CD8-positive, alpha-beta memory T cell (primary cell): ENCODE data around the gene ARSB. TPM values are rescaled to one million over a fixed set of nuclear protein-coding genes. Genes with fewer than 3 reads are reported as not detected.

Experiments used
- CTCF ChIA-PET: fragments of 350-600 bp; sonication (Branson Sonifier 250); formaldehyde crosslinking; loops from one replicate; lab custom pipeline; 2021; ENCODE audit warnings: antibody characterized with exemption; lab: Charles Lee
- POLR2A ChIA-PET: fragments of 350-600 bp; sonication (Branson Sonifier 250); formaldehyde crosslinking; loops from one replicate; lab custom pipeline; 2021; ENCODE audit warnings: antibody characterized with exemption; lab: Charles Lee
- DNase-seq, 5 donors: peaks; one replicate each; pipeline versions ENCODE4 v3.0.0 to v3.0.0-alpha.2; 2020 to 2022; ENCODE audit warnings: mixed read lengths in 1 of 5
- H3K27ac ChIP-seq: one replicate; pipeline ENCODE4 v1.7.0; 2013; ENCODE audit warnings: low read depth, mild to moderate bottlenecking, low read length, moderate library complexity
- H3K27me3 ChIP-seq: 2 replicates; pipeline ENCODE4 v1.7.0; 2013; ENCODE audit warnings: low read length, mild to moderate bottlenecking; ENCODE audit not compliant: insufficient read depth, poor library complexity, severe bottlenecking
- H3K36me3 ChIP-seq: 2 replicates; pipeline ENCODE4 v1.7.0; 2013; ENCODE audit warnings: mild to moderate bottlenecking, low read length, moderate library complexity; ENCODE audit not compliant: insufficient read depth
- H3K4me1 ChIP-seq: 2 replicates; pipeline ENCODE4 v1.7.0; 2013; ENCODE audit warnings: mild to moderate bottlenecking, low read length, moderate library complexity; ENCODE audit not compliant: insufficient read depth
- H3K4me3 ChIP-seq: 2 replicates; pipeline ENCODE4 v1.7.0; 2013; ENCODE audit warnings: mild to moderate bottlenecking, low read length
- H3K9me3 ChIP-seq: 2 replicates; pipeline ENCODE4 v1.7.0; 2013; ENCODE audit warnings: mild to moderate bottlenecking, low read length
- H3K27ac Mint-ChIP-seq, 8 donors: one replicate each; pipeline ENCODE4 v1.8.0; 2020 to 2021; ENCODE audit warnings: mixed read lengths in 8 of 8, mild to moderate bottlenecking in 6 of 8, inconsistent platforms in 3 of 8, moderate library complexity in 3 of 8
- H3K27me3 Mint-ChIP-seq, 2 donors: one replicate each; pipeline ENCODE4 v1.8.0; 2020 to 2021; ENCODE audit warnings: mixed read lengths in 2 of 2, mild to moderate bottlenecking in 1 of 2, moderate library complexity in 1 of 2
- H3K36me3 Mint-ChIP-seq, 3 donors: one replicate each; pipeline ENCODE4 v1.8.0; 2020 to 2021; ENCODE audit warnings: mixed read lengths in 3 of 3, inconsistent platforms in 1 of 3, mild to moderate bottlenecking in 1 of 3
- H3K4me1 Mint-ChIP-seq, 3 donors: one replicate each; pipeline ENCODE4 v1.8.0; 2020 to 2021; ENCODE audit warnings: mixed read lengths in 3 of 3, inconsistent platforms in 1 of 3, mild to moderate bottlenecking in 1 of 3
- H3K4me3 Mint-ChIP-seq, 7 donors: one replicate each; pipeline ENCODE4 v1.8.0; 2020 to 2021; ENCODE audit warnings: mixed read lengths in 7 of 7, mild to moderate bottlenecking in 6 of 7, moderate library complexity in 4 of 7, inconsistent platforms in 2 of 7
- H3K9me3 Mint-ChIP-seq, 5 donors: one replicate each; pipeline ENCODE4 v1.8.0; 2020 to 2022; ENCODE audit warnings: mixed read lengths in 5 of 5, mild to moderate bottlenecking in 3 of 5, moderate library complexity in 2 of 5, inconsistent platforms in 1 of 5
- polyA plus RNA-seq: library from polyadenylated mRNA; unstranded; fragments of 300-500 nt; fragmentation: Illumina TruSeq; gene quantifications from one replicate; pipeline ENCODE4 v1.2.3, GENCODE V29; 2021
- total RNA-seq, 2 experiments: library from RNA; stranded (reverse); gene quantifications; one replicate each; pipeline ENCODE4 v1.2.3, GENCODE V29; 2021

ARSB gene
- total and polyA plus RNA-seq, 3 experiments from 2014 or later, result 5.1 to 19.9 (median 19.6) TPM

DNA sequence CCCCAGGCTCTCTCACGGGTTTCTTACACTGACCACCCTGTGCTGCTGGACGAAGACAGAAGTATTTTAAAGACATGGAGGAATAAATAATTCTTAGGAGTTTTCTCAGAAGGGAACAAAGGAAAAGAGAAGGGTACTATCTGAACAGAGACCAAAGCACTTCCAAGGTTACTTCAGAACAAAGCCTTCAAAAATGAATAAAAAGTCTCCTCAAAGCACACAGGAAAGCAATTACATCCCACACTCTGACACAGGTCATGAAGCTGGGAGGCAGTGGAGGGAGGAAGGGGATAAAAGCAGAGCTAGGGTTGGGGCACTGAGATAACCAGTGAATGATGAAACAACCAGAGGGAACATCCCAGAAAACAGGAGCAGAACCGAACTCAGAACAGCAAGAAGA is 151.8 kb downstream of the ARSB start:
- Histone ChIP-seq H3K36me3 (no peaks in the 10 kb centered on the region), H3K9me3 (no peaks in the 10 kb centered on the region), H3K27ac (no peak overlapping the region), H3K27me3 (no peaks in the 10 kb centered on the region), H3K4me3 (no peak overlapping the region), H3K4me1 (no peaks in the 10 kb centered on the region)
- ChIA-PET POLR2A (no interaction called here), CTCF (no interaction called here)
- Mint-ChIP-seq H3K4me3 (no peak overlapping the region), H3K36me3 (peaks cover 10 to 22% (median 12%) of the 10 kb centered on the region in 3 donors), H3K4me1 (no peaks in the 10 kb centered on the region), H3K27ac (no peak overlapping the region), H3K27me3 (no peaks in the 10 kb centered on the region), H3K9me3 (no peaks in the 10 kb centered on the region)
- DNase-seq, result no peak

DNA sequence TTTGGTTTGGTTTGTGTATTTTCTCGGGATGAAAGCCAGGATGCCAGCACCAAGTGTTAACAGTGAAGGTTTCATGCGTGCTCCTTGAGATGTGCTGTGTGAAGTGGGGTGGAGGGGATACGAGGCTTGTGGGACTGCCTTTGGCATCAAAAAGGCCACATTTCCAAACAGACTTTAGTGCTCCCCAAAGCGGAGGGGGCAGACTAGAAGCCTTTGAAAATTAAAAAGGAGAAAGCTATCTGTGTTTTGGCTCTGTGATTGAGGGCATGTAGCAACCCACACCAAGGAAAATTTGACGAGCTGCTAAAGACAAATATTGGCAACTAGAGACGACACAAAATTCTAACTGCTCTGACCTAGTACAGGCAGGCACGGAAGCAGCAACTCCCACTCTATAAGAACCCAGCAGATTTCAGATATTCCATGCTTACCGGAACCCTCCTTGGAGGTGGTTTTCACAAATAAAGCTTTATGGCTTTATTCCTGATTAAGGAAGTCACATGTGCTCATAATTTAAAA is 154.5 kb downstream of the ARSB start:
- ChIA-PET CTCF (no interaction called here), POLR2A (no interaction called here)
- Mint-ChIP-seq H3K4me1 (peaks cover 0 to 1% (median 0%) of the 10 kb centered on the region in 3 donors), H3K27me3 (no peaks in the 10 kb centered on the region), H3K4me3 (no peak overlapping the region), H3K36me3 (peaks cover 2 to 10% (median 7%) of the 10 kb centered on the region in 3 donors), H3K27ac (no peak overlapping the region), H3K9me3 (no peaks in the 10 kb centered on the region)
- DNase-seq, result no peak
- H3K9me3 ChIP-seq, result no peaks in the 10 kb centered on the region
- H3K4me3 ChIP-seq, result no peak overlapping the region
- H3K27me3 ChIP-seq, result no peaks in the 10 kb centered on the region
- H3K36me3 ChIP-seq, result no peaks in the 10 kb centered on the region
- H3K4me1 ChIP-seq, result no peaks in the 10 kb centered on the region
- H3K27ac ChIP-seq, result no peak overlapping the region

DNA sequence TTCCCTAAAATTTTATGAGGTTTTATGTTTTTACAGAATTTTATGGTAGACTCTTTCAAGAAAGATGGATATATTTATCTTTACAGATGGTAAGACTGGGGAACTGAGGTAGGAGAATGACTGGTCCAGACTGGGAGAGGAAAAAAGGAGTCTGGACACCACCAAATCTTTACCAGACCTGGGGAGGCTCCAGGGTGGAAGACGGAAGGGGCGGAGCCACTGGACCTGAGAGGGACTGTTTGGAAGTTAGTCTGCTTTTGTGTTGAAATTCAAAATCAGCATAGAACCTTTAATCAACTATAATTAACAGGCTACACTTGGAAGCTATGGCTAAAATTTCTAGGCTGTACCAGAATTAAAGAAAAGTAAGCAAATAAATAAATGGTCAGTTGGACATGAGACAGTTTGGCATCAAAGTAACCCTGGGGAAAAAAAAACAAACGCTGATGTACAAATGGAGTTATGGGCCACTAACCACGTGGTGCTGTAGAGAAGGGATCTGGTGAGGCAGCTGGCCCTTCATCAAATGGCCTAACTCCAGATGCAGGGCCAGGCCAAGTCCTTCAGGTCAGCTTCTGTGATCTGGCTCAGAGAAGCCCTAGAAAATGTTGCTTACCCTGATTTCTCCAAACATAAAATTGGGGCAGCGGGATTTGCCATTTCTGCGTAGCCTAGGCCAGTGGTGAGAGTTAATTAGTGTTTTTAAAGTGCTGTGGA is 155.1 kb downstream of the ARSB start:
- Mint-ChIP-seq H3K4me1 (peaks cover 0 to 1% (median 0%) of the 10 kb centered on the region in 3 donors), H3K4me3 (no peak overlapping the region)

DNA sequence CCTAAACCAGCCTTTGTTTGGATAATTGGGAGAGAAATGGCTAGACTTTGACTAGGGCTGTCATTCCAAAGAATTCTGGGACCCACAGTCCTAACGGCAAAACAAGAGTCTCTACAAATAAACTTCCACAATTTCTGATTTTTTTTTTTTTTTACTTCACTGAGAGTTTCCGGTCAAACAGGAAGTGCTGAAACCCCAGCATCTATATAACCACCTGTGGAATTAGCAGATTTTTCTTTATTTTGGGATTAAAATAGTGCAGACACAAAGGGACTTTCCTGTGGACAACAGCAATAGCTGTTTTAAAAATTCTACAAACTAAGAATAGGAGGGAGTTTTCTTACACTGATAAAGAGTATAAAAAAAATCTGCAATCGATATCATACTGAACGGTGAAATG is 157.4 kb downstream of the ARSB start:
- H3K4me1 Mint-ChIP-seq, result peaks cover 0 to 1% (median 0%) of the 10 kb centered on the region in 3 donors
- ChIA-PET CTCF (no interaction called here), POLR2A (no interaction called here)
- Histone ChIP-seq H3K36me3 (no peaks in the 10 kb centered on the region), H3K9me3 (no peaks in the 10 kb centered on the region), H3K27ac (no peak overlapping the region), H3K27me3 (no peaks in the 10 kb centered on the region), H3K4me3 (no peak overlapping the region), H3K4me1 (no peaks in the 10 kb centered on the region)
- no peaks in the 10 kb centered on the region for H3K9me3 Mint-ChIP-seq
- no peak overlapping the region for H3K27ac Mint-ChIP-seq
- no peak for DNase-seq
- no peak overlapping the region for H3K4me3 Mint-ChIP-seq
- peaks cover 1 to 17% (median 6%) of the 10 kb centered on the region in 3 donors for H3K36me3 Mint-ChIP-seq
- H3K27me3 Mint-ChIP-seq, result no peaks in the 10 kb centered on the region

More for the DNA sequence above, 155.1 kb downstream of the ARSB start:
- Histone ChIP-seq H3K4me3 (no peak overlapping the region), H3K27me3 (no peaks in the 10 kb centered on the region), H3K9me3 (no peaks in the 10 kb centered on the region), H3K36me3 (no peaks in the 10 kb centered on the region), H3K4me1 (no peaks in the 10 kb centered on the region), H3K27ac (no peak overlapping the region)
- Mint-ChIP-seq H3K9me3 (no peaks in the 10 kb centered on the region), H3K27me3 (no peaks in the 10 kb centered on the region), H3K27ac (no peak overlapping the region), H3K36me3 (peaks cover 1 to 10% (median 2%) of the 10 kb centered on the region in 3 donors)
- ChIA-PET CTCF (no interaction called here), POLR2A (no interaction called here)
- no peak for DNase-seq

DNA sequence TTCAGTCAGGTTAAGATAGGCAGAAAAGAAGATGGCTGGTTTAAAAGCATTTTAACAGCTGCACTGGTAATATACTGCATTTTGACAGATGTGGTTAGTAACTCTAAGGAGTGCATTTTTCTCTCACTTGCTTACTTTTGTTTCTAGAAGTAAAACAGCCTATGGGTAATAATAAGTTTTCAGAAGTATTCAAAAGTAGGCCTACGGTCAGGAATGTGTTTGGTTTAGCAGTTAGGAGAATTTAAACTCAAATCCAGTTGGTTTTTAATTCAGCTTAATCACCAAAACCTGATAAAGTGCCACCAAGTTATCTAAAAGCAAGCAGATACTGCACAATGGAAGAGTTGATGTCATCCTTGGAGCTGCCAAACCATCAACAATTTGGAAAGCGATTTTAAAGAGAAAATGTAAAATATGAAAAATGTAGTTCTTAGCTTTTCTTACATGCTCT is 160.3 kb downstream of the ARSB start:
- H3K36me3 ChIP-seq, result no peaks in the 10 kb centered on the region
- POLR2A ChIA-PET, result no interaction called here
- no peak overlapping the region for H3K27ac ChIP-seq
- no peaks in the 10 kb centered on the region for H3K9me3 ChIP-seq
- H3K4me3 ChIP-seq, result no peak overlapping the region
- no peaks in the 10 kb centered on the region for H3K4me1 ChIP-seq
- H3K4me1 Mint-ChIP-seq, result peaks cover 0 to 1% (median 0%) of the 10 kb centered on the region in 3 donors
- no peaks in the 10 kb centered on the region for H3K9me3 Mint-ChIP-seq
- no peaks in the 10 kb centered on the region for H3K27me3 ChIP-seq
- no peak for DNase-seq
- peaks cover 1 to 7% (median 5%) of the 10 kb centered on the region in 3 donors for H3K36me3 Mint-ChIP-seq
- no peaks in the 10 kb centered on the region for H3K27me3 Mint-ChIP-seq
- CTCF ChIA-PET, result no interaction called here
- no peak overlapping the region for H3K4me3 Mint-ChIP-seq
- no peak overlapping the region for H3K27ac Mint-ChIP-seq

DNA sequence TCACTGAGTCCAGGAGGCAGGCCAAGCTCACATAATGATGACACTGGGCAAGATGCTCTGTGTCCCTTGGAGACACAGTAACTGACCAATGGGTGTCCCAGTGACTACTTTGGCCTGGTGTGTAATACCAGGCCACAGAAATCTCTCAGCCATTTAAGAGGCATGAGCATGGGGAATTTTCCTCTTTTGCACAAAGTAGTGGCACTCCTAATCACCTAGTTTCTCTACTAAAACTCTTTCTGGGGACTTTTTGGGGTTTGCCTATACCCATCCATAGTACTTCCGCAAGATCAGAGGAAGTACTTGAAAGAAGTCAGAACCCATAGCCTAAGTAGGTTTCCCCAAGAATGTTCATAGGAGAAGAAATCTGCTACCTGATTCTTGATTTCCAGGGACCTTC is 161.9 kb downstream of the ARSB start:
- H3K27me3 ChIP-seq, result no peaks in the 10 kb centered on the region
- CTCF ChIA-PET, result no interaction called here
- H3K4me3 ChIP-seq, result no peak overlapping the region
- POLR2A ChIA-PET, result no interaction called here
- H3K27ac ChIP-seq, result no peak overlapping the region
- H3K9me3 ChIP-seq, result no peaks in the 10 kb centered on the region
- H3K36me3 ChIP-seq, result no peaks in the 10 kb centered on the region
- H3K4me1 ChIP-seq, result no peaks in the 10 kb centered on the region
- Mint-ChIP-seq H3K36me3 (peaks cover 3 to 11% (median 6%) of the 10 kb centered on the region in 3 donors), H3K4me1 (peaks cover 0 to 1% (median 0%) of the 10 kb centered on the region in 3 donors), H3K9me3 (no peaks in the 10 kb centered on the region), H3K4me3 (peak overlapping the region in 1 of 7 donors; percentile 15), H3K27ac (no peak overlapping the region), H3K27me3 (no peaks in the 10 kb centered on the region)
- DNase-seq, result no peak

DNA sequence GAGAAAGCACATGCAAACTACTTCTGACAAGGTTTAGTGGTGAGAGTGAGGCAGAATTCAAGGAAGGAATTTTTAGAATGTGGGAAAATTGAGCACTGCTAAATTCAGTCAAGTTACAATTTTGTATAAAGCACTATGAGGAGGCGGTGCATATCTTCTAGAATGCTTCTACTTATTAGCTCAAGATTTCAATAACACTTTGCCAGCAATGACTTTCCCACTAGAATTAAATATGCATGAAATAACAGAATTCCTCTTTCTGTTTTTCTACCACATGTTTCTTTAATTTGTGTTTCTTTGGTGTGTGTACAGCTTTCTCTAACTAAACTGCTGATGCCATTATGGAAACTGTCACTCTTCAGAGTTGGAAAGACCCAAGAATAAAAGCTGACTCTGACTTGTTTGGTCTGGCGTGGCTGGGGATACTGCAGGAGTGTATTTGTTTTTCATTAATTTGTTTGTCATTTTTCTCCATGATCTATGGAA is 163.5 kb downstream of the ARSB start:
- Histone ChIP-seq H3K4me3 (no peak overlapping the region), H3K9me3 (no peaks in the 10 kb centered on the region), H3K27me3 (no peaks in the 10 kb centered on the region), H3K36me3 (no peaks in the 10 kb centered on the region), H3K27ac (no peak overlapping the region), H3K4me1 (no peaks in the 10 kb centered on the region)
- ChIA-PET POLR2A (no interaction called here), CTCF (no interaction called here)
- no peak for DNase-seq
- Mint-ChIP-seq H3K36me3 (peaks cover 5 to 15% (median 10%) of the 10 kb centered on the region in 3 donors), H3K4me3 (no peak overlapping the region), H3K9me3 (no peaks in the 10 kb centered on the region), H3K27me3 (no peaks in the 10 kb centered on the region), H3K27ac (no peak overlapping the region), H3K4me1 (peaks cover 0 to 1% (median 0%) of the 10 kb centered on the region in 3 donors)

DNA sequence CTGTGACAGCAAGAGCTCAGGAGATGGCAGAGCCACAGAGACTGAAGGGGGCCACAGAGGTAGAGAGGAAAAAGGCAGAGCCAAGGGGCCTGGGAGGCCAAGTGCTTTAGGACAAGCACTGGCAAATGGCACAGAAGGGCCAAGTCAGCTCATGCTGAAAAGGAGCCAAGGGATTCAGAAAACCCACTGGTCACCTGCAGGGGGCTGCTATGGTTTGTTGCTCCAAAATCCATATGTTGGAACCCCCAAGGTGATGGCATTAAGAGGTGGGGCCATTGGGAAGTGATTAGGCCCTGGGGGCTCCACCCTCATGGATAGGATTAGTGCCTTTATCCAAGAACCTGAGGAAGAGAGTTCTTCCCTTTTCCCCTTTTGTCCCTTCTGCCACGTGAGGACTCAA is 165.4 kb downstream of the ARSB start:
- H3K27me3 ChIP-seq, result no peaks in the 10 kb centered on the region
- H3K36me3 ChIP-seq, result no peaks in the 10 kb centered on the region
- Mint-ChIP-seq H3K36me3 (peaks cover 9 to 15% (median 14%) of the 10 kb centered on the region in 3 donors), H3K4me3 (no peak overlapping the region), H3K27me3 (no peaks in the 10 kb centered on the region), H3K9me3 (no peaks in the 10 kb centered on the region), H3K4me1 (no peaks in the 10 kb centered on the region), H3K27ac (peak overlapping the region in 1 of 8 donors; percentile 87)
- no peak for DNase-seq
- H3K27ac ChIP-seq, result no peak overlapping the region
- no peaks in the 10 kb centered on the region for H3K4me1 ChIP-seq
- ChIA-PET POLR2A (no interaction called here), CTCF (no interaction called here)
- H3K4me3 ChIP-seq, result no peak overlapping the region
- H3K9me3 ChIP-seq, result no peaks in the 10 kb centered on the region
